GM12864 (cell line): ENCODE results near the gene ZNF354B.
A peak's percentile ranks its signal among the peaks of the same experiment; 100 is the strongest.
"Not testable (repeated sequence)": the region's sequence is repeated elsewhere in the genome, so short reads cannot be mapped to it uniquely, and the experiment has no call there.

Experiments
- DNase-seq: peaks from one replicate; pipeline ENCODE4 v3.0.0-alpha.2; 2011; ENCODE audit warnings: low read depth
- H3K4me3 ChIP-seq: 2 replicates; pipeline ENCODE4 v1.5.1; 2011; ENCODE audit warnings: mild to moderate bottlenecking, low read depth, low read length, control low read depth
- TF ChIP-seq, protein P1 (sequence below): IDR thresholded peaks from 2 replicates; pipeline ENCODE4 v1.5.1; 2011; ENCODE audit warnings: low read depth, mild to moderate bottlenecking, moderate library complexity, low read length, control low read depth, inconsistent platforms; ENCODE audit errors: missing control alignments

ZNF354B gene

DNA sequence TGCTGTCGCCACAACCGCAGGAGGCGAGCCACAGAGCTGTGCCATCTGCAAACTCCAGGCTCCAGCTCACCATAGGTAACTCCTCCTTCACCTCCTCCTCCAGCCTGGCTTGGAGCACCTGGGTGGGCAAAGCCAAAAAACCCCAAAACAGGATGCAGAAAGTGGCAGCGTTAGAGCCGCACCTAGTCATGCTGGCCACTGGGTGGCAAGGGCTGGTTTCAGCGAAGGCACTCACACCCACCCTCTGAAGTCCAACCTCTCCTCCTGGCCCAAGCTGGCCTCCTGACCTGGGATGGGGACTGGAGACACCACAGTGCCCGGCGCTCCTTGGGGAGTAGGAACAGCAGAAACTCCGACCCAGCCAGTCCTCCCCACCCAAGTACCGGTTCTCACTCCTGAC is 28.7 kb upstream of the ZNF354B start:
- TF ChIP-seq, protein P1, sequence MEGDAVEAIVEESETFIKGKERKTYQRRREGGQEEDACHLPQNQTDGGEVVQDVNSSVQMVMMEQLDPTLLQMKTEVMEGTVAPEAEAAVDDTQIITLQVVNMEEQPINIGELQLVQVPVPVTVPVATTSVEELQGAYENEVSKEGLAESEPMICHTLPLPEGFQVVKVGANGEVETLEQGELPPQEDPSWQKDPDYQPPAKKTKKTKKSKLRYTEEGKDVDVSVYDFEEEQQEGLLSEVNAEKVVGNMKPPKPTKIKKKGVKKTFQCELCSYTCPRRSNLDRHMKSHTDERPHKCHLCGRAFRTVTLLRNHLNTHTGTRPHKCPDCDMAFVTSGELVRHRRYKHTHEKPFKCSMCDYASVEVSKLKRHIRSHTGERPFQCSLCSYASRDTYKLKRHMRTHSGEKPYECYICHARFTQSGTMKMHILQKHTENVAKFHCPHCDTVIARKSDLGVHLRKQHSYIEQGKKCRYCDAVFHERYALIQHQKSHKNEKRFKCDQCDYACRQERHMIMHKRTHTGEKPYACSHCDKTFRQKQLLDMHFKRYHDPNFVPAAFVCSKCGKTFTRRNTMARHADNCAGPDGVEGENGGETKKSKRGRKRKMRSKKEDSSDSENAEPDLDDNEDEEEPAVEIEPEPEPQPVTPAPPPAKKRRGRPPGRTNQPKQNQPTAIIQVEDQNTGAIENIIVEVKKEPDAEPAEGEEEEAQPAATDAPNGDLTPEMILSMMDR = no peak
- no peak for DNase-seq
- H3K4me3 ChIP-seq = no peak overlapping the region

DNA sequence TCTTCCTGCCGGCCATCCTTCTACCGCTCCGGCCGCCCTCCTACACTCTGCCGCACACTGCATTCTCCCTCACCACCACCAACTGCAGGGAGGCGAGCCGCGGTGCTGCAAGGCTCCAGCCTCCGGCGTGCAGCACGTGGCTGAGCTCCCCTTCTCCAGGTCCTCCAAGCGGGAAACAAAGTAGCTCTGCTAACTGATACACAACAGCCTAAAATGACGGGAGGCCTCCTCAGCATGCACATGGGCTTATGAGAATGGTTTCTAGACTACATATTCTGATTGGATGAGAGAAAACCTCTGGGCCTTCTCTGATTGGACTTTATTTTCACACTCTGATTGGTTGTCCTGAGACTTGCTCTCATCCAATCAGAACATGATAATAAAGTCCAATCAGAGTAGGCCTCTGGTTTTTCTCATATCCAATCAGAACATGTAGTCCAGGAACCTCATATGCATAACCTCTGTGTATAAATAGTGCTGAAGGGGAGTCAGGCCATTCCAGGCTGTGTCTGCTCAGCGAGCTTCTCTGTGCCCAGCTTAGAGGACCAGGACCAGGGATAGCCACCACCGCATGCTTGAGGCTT is 27.0 kb upstream of the ZNF354B start:
- TF ChIP-seq, protein P1 = no peak
- no peak overlapping the region for H3K4me3 ChIP-seq
- DNase-seq = no peak

DNA sequence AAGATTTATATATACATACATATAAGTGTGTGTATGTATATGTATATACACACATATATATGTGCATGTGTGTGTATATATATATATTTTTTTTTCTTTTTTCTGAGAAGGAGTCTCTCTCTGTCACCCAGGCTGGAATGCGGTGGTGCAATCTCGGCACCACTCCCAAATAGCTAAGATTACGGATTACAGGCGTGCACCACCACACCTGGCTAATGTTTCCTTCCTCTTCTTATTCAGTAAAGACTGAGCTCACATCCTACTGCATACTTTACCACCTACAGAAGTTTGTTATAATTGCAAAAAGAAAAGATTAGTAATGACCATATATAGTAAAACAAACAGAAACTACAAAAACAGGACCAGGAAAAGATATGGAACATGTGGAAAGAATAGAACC is 23.1 kb upstream of the ZNF354B start:
- no peak overlapping the region for H3K4me3 ChIP-seq
- DNase-seq = no peak
- TF ChIP-seq, protein P1 = no peak

- not testable (repeated sequence) for H3K4me3 ChIP-seq, DNase-seq
These were observed 20.9 kb upstream of the ZNF354B start for GRCh38 chr5:178838695-178839318.

DNA sequence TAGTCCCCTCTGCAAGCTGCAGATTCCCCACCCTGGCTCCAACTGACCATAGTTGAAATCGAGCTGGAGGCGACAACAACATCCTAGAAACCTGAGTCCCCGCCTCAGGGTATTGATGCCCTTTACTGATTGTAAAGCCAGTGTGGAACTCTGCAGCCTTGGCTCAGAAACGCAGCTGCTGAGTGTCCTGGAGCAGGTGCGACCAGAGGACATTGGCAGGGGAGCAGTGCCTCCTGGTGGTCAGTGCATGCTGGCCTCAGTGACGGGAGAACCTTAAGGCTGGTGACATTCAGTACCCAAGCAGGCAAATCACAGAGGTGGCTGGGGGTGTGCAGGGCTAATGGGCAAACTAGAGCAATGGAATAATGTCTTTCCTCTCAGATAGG is 20.4 kb upstream of the ZNF354B start:
- no peak overlapping the region for H3K4me3 ChIP-seq
- no peak for DNase-seq
- TF ChIP-seq, protein P1 = peak; percentile 24

DNA sequence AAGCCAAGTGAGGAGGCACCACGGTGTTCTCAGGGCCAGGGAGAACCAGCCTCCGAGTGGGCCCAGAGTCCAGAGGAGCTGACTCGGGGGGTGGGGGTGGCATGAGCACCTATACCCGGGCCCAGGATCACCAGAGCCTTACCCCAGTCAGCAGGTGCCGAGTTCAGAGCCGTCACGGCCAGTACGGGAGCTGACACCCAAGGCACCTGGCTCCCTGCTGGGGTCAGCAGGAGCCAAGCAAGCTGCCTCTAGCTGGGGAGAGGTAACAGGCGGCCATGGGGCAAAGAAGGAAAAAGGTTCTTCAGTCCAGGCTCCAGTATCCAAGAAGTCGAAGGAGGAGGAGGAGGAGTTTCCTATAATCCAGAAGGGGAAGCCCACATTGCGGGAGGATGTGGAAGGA is 19.4 kb upstream of the ZNF354B start:
- not testable (repeated sequence) for DNase-seq

DNA sequence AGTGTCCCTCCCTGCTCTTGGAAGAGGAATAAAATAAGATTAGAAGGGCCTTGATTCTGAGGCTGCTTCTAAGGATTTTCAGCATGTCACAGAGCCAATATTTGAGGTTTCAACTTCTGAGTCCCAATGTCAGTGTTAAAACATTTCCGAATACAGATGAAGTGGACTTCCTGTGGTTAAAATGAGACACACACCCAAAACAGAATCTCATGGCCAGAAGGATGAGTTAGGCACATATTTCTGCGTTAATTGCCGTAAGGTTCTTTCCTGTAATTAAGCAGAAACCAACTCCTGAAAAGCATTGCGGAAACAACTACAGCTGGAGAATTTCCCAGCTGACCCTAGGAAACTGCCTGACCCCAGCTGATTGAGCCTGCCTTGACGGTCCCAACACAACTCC is 10.4 kb upstream of the ZNF354B start:
- DNase-seq = no peak
- TF ChIP-seq, protein P1 = no peak
- no peak overlapping the region for H3K4me3 ChIP-seq

More for the DNA sequence above, 19.4 kb upstream of the ZNF354B start:
- not testable (repeated sequence) for H3K4me3 ChIP-seq

DNA sequence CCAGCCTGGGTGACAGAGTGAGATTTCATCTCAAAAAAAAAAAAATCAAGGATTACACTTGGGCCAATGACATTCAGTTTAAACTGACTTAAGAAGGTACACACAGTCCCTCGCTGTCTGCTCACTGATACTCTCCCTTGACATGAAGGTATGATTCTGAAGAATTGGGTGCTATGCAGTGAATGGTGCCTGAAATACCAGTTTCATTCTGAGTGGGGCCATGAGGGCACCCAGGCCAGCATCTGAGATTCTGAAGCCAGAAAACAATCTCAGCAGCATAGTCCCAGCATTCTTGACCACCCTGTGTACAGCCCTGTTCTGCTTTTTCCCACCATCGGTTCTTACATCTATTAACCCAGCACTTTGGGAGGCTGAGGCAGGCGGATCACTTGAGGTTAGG is 7.8 kb upstream of the ZNF354B start:
- no peak for DNase-seq
- no peak overlapping the region for H3K4me3 ChIP-seq
- TF ChIP-seq, protein P1 = no peak
